ENCODE results near the gene PPM1H.
A peak's percentile ranks its signal among the peaks of the same experiment; 100 is the strongest.

The PPM1H gene

GRCh38 chr12:62934799-62935674 is at the start of gene PPM1H (continued):
- TF ChIP-seq ZSCAN5A (tag by site-specific recombination; IDR thresholded peaks at IDR 0.05) (no peak), ZNF624 (tag by site-specific recombination; IDR thresholded peaks at IDR 0.05) (no peak), ZFHX2 (tag by site-specific recombination; conservative IDR thresholded peaks at IDR 0.05) (no peak; the same call in 1 of the 2 replicates), ZNF530 (tag by site-specific recombination; IDR thresholded peaks at IDR 0.05; ENCODE audit: low read depth) (no peak), ZNF692 (tag by site-specific recombination; IDR thresholded peaks at IDR 0.05) (0 out of 2 replicates have a peak, but pooled peaks have one; percentile 26), ZBTB8A (tag by site-specific recombination; IDR thresholded peaks at IDR 0.05) (peak; percentile 51), ZSCAN4 (tag by site-specific recombination; IDR thresholded peaks at IDR 0.05) (no peak), ZNF596 (tag by site-specific recombination; IDR thresholded peaks at IDR 0.05) (0 out of 2 replicates have a peak, but pooled peaks have one; percentile 8), ZSCAN23 (tag by site-specific recombination; IDR thresholded peaks at IDR 0.05) (no peak), HOXC10 (CRISPR knock-in tag; IDR thresholded peaks at IDR 0.05) (no peak), ZBTB10 (tag by site-specific recombination; IDR thresholded peaks at IDR 0.05) (peak; percentile 61; the same call in 1 of the 2 replicates), KLF10 (tag by site-specific recombination; IDR thresholded peaks at IDR 0.05) (peak; percentile 13; the same call in 1 of the 2 replicates), PRDM2 (tag by site-specific recombination; IDR thresholded peaks at IDR 0.05; ENCODE audit: borderline replicate concordance) (no peak), ZFP3 (tag by site-specific recombination; IDR thresholded peaks at IDR 0.05; ENCODE audit: low read depth) (no peak), ZFP69B (tag by site-specific recombination; IDR thresholded peaks at IDR 0.05) (no peak), ZNF48 (tag by site-specific recombination; IDR thresholded peaks at IDR 0.05) (no peak), SP7 (tag by site-specific recombination; IDR thresholded peaks at IDR 0.05) (peak; percentile 73), KLF17 (tag by site-specific recombination; IDR thresholded peaks at IDR 0.05) (0 out of 2 replicates have a peak, but pooled peaks have one; percentile 28), ZSCAN16 (tag by site-specific recombination; IDR thresholded peaks at IDR 0.05) (0 out of 2 replicates have a peak, but pooled peaks have one; percentile 22), ZBTB1 (tag by site-specific recombination; IDR thresholded peaks at IDR 0.05) (no peak)
